Activated CD8-positive, alpha-beta T cell treated with anti-CD3 and anti-CD28 coated beads for 36 hours (primary cell): ENCODE data around the gene SURF4. TPM values are rescaled to one million over a fixed set of nuclear protein-coding genes. Genes with fewer than 3 reads are reported as not detected.

Experiments
- ATAC-seq: fragments of 200-7000 bp; cut with Tn5 transposase; one replicate; pipeline ENCODE4 v1.10.0; 2021; ENCODE audit warnings: mild to moderate bottlenecking, moderate library complexity
- CTCF ChIA-PET: fragments of 350-600 bp; sonication (Branson Sonifier 250); formaldehyde crosslinking; loops from one replicate; lab custom pipeline; 2021; ENCODE audit warnings: antibody characterized with exemption; lab: Charles Lee
- POLR2A ChIA-PET: fragments of 350-600 bp; sonication (Branson Sonifier 250); formaldehyde crosslinking; loops from one replicate; lab custom pipeline; 2021; ENCODE audit warnings: antibody characterized with exemption; lab: Charles Lee
- DNase-seq: peaks from one replicate; pipeline ENCODE4 v3.0.0-alpha.2; 2020
- H3K27ac Mint-ChIP-seq: one replicate; pipeline ENCODE4 v1.8.0; 2021; ENCODE audit warnings: mild to moderate bottlenecking, mixed read lengths
- H3K27me3 Mint-ChIP-seq: one replicate; pipeline ENCODE4 v1.8.0; 2021; ENCODE audit warnings: mixed read lengths
- H3K36me3 Mint-ChIP-seq: one replicate; pipeline ENCODE4 v1.8.0; 2021; ENCODE audit warnings: low read depth, mixed read lengths
- H3K4me1 Mint-ChIP-seq: one replicate; pipeline ENCODE4 v1.8.0; 2021; ENCODE audit warnings: low read depth, mixed read lengths
- H3K4me3 Mint-ChIP-seq: one replicate; pipeline ENCODE4 v1.8.0; 2021; ENCODE audit warnings: mild to moderate bottlenecking, moderate library complexity, mixed read lengths
- H3K9me3 Mint-ChIP-seq: one replicate; pipeline ENCODE4 v1.8.0; 2021; ENCODE audit warnings: mixed read lengths
- intact Hi-C: fragments of 100-400 bp; cut with micrococcal nuclease; formaldehyde crosslinking; loops from one replicate; pipeline ENCODE4 v1.10.0; 2022
- total RNA-seq, 2 experiments: library from RNA; stranded (reverse); gene quantifications; one replicate each; pipeline ENCODE4 v1.2.3, GENCODE V29; 2021
- TF ChIP-seq, protein P1 (sequence below): fragments of 200-600 bp; IDR thresholded peaks from one replicate; pipeline ENCODE4 v1.8.0; 2022; ENCODE audit warnings: antibody characterized with exemption, mild to moderate bottlenecking

Gene SURF4
- total RNA-seq, 2 experiments from 2014 or later, result 219 to 239 TPM

DNA sequence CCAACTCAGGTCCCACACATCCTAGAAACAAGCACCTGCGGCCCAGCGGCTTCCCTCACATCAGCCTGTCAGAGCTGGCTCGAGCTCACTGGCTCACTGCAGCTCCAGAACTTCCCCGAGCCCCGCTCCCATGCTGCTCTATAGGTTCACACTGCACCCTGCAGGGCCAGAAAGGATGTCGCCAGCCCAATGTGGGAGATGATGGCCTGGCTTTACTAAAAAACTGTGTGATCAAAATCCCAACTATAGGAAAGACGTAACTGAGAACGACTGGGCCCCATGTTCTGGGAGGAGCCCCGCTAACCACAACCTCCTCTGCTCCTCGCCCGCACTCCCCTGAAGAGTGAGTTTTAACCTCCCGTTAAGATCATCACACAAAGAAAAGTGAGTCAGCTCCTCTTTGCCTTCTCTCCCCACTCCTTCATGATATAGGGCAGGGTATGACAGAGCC is 4.6 kb downstream of the SURF4 start:
- TF ChIP-seq, protein P1, sequence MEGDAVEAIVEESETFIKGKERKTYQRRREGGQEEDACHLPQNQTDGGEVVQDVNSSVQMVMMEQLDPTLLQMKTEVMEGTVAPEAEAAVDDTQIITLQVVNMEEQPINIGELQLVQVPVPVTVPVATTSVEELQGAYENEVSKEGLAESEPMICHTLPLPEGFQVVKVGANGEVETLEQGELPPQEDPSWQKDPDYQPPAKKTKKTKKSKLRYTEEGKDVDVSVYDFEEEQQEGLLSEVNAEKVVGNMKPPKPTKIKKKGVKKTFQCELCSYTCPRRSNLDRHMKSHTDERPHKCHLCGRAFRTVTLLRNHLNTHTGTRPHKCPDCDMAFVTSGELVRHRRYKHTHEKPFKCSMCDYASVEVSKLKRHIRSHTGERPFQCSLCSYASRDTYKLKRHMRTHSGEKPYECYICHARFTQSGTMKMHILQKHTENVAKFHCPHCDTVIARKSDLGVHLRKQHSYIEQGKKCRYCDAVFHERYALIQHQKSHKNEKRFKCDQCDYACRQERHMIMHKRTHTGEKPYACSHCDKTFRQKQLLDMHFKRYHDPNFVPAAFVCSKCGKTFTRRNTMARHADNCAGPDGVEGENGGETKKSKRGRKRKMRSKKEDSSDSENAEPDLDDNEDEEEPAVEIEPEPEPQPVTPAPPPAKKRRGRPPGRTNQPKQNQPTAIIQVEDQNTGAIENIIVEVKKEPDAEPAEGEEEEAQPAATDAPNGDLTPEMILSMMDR, result peak; percentile 10
- peak overlapping the region; percentile 79 for H3K4me3 Mint-ChIP-seq
- peak overlapping the region; percentile 98 for H3K27ac Mint-ChIP-seq
- DNase-seq (peak; percentile 93), ATAC-seq (peak; percentile 66)
- intact Hi-C loops, result loop anchor here (2.0 to 10.0 kb wide), 2 partner anchors 18 to 114 kb away; no protein-coding TSS in a partner anchor
- H3K36me3 Mint-ChIP-seq, result peaks cover 74% of the 10 kb centered on the region
- CTCF ChIA-PET, result interaction anchor here (0.9 to 3.2 kb wide), 16 partner anchors 9 to 190 kb away, joined by 3 to 38 read pairs (median 6); partner anchors contain the start of genes MED22, RPL7A, SURF1 and SURF2
- peaks cover 63% of the 10 kb centered on the region for H3K4me1 Mint-ChIP-seq
- POLR2A ChIA-PET, result interaction anchor here (0.6 to 28.8 kb wide), 10 partner anchors 8 to 338 kb away, joined by 3 to 872 read pairs (median 5); partner anchors contain the start of genes CACFD1, MED22, REXO4 and RPL7A
- H3K27me3 Mint-ChIP-seq, result no peaks in the 10 kb centered on the region
- no peaks in the 10 kb centered on the region for H3K9me3 Mint-ChIP-seq

DNA sequence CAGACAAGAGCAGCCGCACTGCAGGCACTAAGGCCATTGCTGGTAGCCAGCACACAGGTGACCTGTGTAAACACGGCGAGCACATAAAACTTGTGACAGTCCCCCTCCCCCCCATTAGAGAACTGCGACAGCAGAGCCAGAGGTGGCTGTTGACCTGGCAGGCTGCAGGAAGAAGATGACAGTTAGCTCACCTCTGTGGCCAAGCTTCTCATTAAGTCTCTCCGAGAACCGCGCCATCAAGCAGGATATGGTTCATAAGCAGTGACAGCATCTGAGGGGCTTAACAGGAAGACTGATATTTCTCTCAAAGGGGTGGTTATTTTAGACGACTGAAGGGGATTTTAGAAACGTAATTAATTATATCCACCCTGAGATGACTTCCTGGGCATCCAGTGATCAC is 5.2 kb downstream of the SURF4 start:
- intact Hi-C loops, result loop anchor here (2.0 to 10.0 kb wide), 2 partner anchors 18 to 114 kb away; no protein-coding TSS in a partner anchor
- peaks cover 66% of the 10 kb centered on the region for H3K4me1 Mint-ChIP-seq
- H3K4me3 Mint-ChIP-seq, result peak overlapping the region; percentile 79
- peaks cover 80% of the 10 kb centered on the region for H3K36me3 Mint-ChIP-seq
- ChIA-PET POLR2A (interaction anchor here (0.6 to 28.8 kb wide), 8 partner anchors 8 to 330 kb away, joined by 3 to 872 read pairs (median 5); partner anchors contain the start of genes CACFD1, MED22, REXO4 and RPL7A), CTCF (interaction anchor here (0.9 to 3.2 kb wide), 14 partner anchors 8 to 189 kb away, joined by 3 to 38 read pairs (median 6); partner anchors contain the start of genes SURF1 and SURF2)
- DNase-seq (peak; percentile 81), ATAC-seq (peak; percentile 53)
- no peaks in the 10 kb centered on the region for H3K9me3 Mint-ChIP-seq
- H3K27me3 Mint-ChIP-seq, result no peaks in the 10 kb centered on the region
- TF ChIP-seq, protein P1, result no peak
- peak overlapping the region; percentile 98 for H3K27ac Mint-ChIP-seq

DNA sequence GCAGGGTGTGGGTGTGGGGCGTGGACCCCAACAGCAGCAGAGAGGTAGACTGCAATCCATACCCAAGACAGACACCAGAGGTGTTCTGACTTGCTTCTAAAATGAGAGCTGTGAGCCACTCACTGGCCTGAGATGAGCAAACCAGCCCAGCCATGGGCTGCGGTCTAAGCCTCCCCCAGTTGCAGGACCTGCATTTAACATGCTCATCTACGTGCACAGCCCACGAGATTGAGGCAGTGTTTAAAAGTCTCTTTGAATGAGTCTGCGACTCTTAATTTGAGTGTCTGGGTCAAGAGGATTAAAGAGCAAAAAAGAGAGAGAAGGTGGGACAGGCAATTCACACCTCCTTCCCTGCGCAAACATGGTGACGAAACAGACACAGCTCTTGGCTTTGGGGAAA is 5.9 kb downstream of the SURF4 start:
- intact Hi-C loops, result loop anchor here (2.0 to 10.0 kb wide), 2 partner anchors 17 to 115 kb away; no protein-coding TSS in a partner anchor
- ATAC-seq (peak; percentile 5), DNase-seq (peak; percentile 70)
- ChIA-PET CTCF (interaction anchor here (1.7 kb wide), 1 partner anchor 30 kb away, joined by 6 read pairs; no protein-coding TSS in a partner anchor), POLR2A (interaction anchor here (1.4 to 28.8 kb wide), 3 partner anchors 21 to 89 kb away, joined by 4 to 872 read pairs (median 33); partner anchors contain the start of genes CACFD1, MED22, REXO4 and RPL7A)
- Mint-ChIP-seq H3K9me3 (no peaks in the 10 kb centered on the region), H3K27me3 (no peaks in the 10 kb centered on the region), H3K4me3 (peak overlapping the region; percentile 79), H3K4me1 (peaks cover 66% of the 10 kb centered on the region), H3K27ac (peak overlapping the region; percentile 98), H3K36me3 (peaks cover 84% of the 10 kb centered on the region)
- TF ChIP-seq, protein P1, result no peak

DNA sequence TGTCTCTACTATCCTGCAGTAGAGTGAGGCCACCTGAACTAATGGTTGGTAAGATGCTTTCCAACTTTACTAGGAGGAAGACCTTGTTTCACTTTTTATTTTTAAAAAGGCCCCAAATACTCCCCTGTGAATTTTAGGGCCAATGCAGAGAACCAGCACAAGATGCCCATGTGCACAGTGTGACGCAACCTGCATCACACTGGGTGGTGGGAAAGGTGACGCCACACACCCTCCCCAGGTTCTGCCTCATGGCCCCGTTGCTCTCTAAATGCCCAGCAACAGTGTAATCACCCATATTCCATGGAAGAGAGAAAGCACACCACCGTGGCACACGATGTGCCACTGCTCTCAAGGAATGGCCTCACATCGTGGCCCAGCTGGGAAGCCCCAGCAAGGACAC is 6.4 kb downstream of the SURF4 start:
- Mint-ChIP-seq H3K27me3 (no peaks in the 10 kb centered on the region), H3K36me3 (peaks cover 80% of the 10 kb centered on the region), H3K9me3 (no peaks in the 10 kb centered on the region), H3K4me1 (peaks cover 62% of the 10 kb centered on the region), H3K4me3 (peak overlapping the region; percentile 79), H3K27ac (peak overlapping the region; percentile 98)
- DNase-seq, result no peak
- CTCF ChIA-PET, result no interaction called here
- intact Hi-C loops, result no loop called here
- TF ChIP-seq, protein P1, result no peak
- POLR2A ChIA-PET, result interaction anchor here (3.9 to 28.8 kb wide), 2 partner anchors 20 to 47 kb away, joined by 33 to 872 read pairs; partner anchors contain the start of genes MED22, REXO4, RPL7A and SURF1
- no peak for ATAC-seq
